ENCODE measurements around the gene SNX5. TPM values are rescaled to one million over a fixed set of nuclear protein-coding genes. Genes with fewer than 3 reads are reported as not detected.
"Not testable (repeated sequence)": the region's sequence is repeated elsewhere in the genome, so short reads cannot be mapped to it uniquely, and the experiment has no call there.

Gene SNX5
- polyA plus RNA-seq, 4 donors = 150 to 235 (median 229) TPM

DNA sequence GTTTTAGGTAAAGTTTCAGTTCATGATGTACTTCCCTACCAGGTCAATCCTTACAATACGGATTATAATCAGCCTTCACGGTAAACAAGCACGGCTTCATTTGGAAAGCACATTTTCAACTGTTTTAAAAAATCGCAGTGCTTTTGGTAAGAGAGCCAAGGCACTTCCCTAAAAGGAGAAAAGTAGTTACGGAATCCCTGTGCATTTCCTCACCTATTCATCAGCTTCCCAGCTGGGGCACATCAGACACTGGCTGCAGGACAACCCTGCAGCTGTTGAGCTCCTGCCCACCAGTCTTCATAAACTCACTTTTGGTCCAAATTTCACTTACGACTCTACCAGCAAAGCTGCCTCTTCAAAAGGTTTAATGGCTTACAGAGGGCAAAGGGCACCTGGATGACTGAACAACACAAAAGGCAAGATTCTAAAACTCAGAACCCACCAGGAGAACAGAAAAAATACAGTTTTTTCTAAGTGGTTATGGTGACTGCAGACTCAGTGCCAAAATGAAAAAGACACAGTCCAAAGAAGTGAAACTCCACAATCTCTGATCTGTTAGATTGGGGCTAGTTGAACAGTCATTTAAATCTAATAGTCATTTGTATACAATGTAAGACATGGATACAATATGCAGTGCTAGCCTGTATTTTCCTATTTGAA is 7.5 kb downstream of the SNX5 start:
- no peak for DNase-seq (ENCODE audit: low read depth in 4 of 4, low spot score in 3 of 4)

DNA sequence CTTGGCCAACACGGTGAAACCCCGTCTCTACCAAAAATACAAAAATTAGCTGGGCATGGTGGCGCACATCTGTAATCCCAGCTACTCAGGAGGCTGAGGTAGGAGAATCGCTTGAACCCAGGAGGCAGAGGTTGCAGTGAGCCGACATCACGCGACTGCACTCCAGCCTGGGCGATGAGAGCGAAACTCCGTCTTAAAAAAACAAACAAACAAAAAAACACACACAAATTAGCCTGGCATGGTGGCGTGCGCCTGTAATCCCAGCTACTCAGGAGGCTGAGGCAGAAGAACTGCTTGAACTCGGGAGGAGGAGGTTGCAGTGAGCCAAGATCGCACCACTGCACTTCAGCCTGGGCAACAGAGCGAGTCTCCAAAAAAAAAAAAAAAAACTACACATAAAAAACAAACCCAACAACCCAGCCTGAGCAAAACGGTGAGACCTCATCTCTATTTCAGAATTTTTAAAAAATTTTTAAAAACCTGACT is 8.2 kb downstream of the SNX5 start:
- DNase-seq (ENCODE audit: low read depth in 4 of 4, low spot score in 3 of 4) = not testable (repeated sequence)

- DNase-seq (ENCODE audit: low read depth in 4 of 4, low spot score in 3 of 4) = no peak
Observed at GRCh38 chr20:17959257-17959627, 9.4 kb downstream of the SNX5 start.

- DNase-seq (ENCODE audit: low read depth in 4 of 4, low spot score in 3 of 4) = no peak
Observed at GRCh38 chr20:17958373-17959256, 10.0 kb downstream of the SNX5 start.

GRCh38 chr20:17957505-17958363 is 10.9 kb downstream of the SNX5 start:
- no peak for DNase-seq (ENCODE audit: low read depth in 4 of 4, low spot score in 3 of 4)

DNA sequence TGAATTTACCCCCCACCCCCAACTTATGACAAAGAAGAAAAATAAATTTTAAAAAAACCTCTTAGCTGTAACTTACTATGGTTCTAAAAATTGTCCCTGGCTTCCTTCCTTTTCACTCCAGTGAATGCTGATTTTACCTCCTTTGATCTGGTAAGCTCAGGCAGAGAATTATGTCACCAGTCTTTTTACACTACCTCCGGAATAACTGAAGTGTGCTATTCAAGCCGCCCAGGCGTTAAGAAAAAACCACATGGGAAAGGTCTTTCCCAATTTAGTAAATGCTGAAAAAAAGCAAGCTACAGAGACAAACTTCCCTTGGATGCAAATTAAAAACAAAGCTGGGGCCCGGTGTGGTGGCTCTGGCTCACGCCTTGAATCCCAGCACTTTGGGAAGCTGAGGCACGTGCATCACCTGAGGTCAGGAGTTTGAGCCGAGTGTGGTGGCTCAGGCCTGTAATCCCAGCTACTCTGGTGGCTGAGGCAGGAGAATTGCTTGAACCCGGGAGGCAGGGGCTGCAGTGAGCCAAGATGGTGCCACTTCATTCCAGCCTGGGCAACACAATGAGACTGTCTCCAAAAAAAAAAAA is 12.4 kb downstream of the SNX5 start:
- no peak for DNase-seq (ENCODE audit: low read depth in 4 of 4, low spot score in 3 of 4)

DNA sequence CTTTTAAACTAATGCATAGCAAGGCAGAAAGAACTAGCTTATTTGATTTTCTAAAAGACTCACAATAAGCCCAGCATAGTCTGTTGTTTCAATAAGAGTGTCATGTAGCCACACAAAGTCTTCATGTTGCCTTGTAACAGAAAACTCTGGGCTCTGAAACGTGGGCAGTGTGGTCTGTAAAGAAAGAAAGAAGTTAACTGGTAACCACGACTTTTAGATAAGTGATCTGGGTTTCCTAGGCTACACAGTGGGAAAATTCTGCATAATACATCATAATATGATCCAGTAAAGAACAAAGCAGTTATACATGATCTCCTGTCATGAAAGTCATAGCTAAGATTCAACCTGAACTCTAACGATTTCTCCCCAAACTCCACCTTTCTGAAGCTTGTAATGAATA is 13.3 kb downstream of the SNX5 start:
- DNase-seq (ENCODE audit: low read depth in 4 of 4, low spot score in 3 of 4) = no peak

- DNase-seq (ENCODE audit: low read depth in 4 of 4, low spot score in 3 of 4) = no peak
Observed at GRCh38 chr20:17953935-17954334, 14.7 kb downstream of the SNX5 start.

DNA sequence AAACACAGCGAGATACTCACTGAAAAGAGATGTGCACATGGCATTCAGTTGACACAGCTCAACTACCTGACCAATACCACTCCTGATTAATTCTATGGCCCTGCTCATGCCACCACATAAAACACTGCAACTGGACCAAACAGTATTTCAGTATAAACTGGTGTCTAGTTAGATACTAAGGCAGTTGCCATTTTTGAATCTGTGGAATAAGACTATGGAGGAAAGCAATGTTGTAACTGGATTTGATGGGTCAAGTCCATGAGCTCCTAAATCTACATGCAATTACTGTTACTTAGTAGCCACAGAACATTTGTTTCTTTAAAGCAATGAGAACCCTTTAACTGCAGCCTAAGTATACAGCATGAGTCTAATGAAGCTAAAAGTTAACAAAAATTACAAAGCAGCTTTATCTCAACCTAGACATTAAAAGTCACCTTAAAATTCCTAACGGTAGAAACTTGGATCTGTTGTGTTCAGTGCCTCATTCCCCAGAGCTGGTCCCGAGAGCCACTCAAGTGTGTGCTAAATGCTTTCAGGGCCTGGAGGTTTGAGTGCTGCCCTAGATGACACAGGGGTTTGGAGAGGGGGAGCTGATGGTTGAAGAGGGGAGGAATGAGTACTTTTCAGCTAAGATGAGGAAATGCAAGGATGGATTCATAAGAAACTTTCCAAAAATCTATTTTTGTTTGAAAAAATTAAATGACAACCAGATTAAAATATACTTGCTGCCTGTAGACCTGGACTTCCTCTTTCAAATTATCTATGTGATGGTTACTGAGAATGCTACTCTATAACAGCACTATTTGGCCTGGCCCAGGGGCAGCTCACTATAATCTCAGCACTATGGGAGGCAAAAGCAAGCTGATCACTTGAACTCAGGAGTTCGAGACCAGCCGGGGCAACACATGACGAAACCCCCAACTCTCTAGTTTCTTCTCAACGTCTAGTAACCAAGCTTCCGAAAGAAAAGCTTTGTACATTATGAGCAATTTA is 15.6 kb downstream of the SNX5 start:
- no peak for DNase-seq (ENCODE audit: low read depth in 4 of 4, low spot score in 3 of 4)

DNA sequence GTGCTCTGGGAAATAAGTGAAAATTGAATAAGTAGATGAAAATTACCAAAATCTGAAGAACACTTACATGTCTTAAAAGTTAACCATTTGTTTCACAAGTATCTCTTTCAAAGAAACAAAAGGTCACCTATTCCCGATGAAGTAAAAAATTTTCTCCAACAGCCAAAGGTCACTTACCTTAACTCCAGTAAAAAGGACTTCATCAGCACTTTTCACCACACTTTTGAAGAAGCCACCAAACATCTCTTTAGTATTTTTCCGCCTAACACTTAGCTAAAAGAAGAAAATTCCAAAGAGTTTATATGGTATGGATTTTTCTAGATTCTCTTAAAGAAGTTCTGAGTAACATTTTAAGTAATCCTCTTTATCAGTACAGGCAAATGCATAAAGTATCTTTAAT is 17.3 kb downstream of the SNX5 start:
- DNase-seq (ENCODE audit: low read depth in 4 of 4, low spot score in 3 of 4) = no peak

DNA sequence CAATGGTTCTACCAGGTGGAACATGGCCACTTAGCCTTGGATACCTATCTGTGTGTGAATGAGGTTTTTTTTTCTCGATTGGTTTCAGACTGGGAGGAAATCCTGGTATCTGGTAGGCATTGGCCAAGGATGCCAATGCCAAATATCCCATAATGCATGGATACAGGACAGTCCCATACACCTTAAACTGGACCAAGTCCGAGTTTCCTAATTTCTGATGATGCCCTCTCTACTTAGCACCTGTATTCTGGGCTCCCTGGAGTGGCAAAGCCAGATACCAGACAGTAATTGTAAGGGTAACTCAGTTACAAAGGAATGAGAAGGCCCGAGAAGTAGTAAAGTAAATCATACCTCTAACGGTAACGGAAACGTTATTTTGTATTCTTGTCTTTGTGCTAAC is 17.9 kb downstream of the SNX5 start:
- DNase-seq (ENCODE audit: low read depth in 4 of 4, low spot score in 3 of 4) = no peak

DNA sequence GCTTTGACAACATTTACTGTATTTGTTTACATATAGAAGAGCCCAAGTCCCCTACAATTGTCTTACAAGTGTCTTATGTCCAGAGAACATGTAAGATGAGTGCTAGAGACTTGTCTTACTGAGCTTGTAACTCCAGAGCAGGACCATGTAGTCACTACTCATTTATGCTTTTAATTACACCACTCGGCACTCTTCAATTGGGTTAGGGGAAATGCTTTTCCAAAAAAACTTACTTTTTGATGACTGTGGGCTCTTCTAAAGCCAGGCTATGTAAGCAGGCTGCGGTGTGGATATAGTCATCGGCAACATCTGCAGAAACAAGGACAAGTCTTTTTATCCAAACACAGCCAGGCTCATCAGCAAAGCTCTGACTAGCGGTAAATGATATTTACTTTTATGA is 18.7 kb downstream of the SNX5 start:
- DNase-seq (ENCODE audit: low read depth in 4 of 4, low spot score in 3 of 4) = no peak

DNA sequence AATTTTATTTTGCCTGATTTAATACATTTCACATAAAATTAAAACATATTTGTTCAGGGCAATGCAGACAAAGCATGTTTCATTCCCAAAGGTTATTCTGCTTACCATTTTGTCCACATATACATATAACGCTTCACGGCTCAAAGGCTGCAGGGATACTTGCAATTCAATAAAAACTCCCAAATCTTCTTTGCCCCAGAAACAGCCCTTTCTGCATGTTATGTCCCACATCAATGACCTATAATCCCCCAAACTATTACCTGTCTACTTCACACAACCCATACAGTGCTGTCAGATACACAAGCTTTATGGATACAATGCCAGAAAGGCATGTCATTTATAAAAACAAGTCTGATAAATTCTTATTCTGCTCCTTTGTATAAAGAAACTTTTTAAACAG is 20.2 kb downstream of the SNX5 start:
- no peak for DNase-seq (ENCODE audit: low read depth in 4 of 4, low spot score in 3 of 4)

DNA sequence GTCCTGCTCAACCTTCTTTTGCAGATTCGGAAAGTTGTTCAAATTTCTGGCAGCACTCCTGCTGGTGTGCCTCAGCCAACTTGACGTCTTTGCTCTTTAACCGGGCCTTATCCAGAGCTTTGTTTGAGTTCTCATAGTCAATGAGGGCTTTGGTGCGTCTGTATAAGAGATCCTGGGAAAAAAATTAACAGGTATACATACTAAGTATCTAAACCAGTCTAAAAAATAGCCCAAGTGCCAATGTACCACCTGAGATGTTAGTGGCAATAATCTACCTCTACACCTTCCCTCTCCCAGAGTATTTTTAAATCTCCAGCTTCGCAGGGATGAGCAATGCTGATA is 21.1 kb downstream of the SNX5 start:
- DNase-seq (ENCODE audit: low read depth in 4 of 4, low spot score in 3 of 4) = no peak

DNA sequence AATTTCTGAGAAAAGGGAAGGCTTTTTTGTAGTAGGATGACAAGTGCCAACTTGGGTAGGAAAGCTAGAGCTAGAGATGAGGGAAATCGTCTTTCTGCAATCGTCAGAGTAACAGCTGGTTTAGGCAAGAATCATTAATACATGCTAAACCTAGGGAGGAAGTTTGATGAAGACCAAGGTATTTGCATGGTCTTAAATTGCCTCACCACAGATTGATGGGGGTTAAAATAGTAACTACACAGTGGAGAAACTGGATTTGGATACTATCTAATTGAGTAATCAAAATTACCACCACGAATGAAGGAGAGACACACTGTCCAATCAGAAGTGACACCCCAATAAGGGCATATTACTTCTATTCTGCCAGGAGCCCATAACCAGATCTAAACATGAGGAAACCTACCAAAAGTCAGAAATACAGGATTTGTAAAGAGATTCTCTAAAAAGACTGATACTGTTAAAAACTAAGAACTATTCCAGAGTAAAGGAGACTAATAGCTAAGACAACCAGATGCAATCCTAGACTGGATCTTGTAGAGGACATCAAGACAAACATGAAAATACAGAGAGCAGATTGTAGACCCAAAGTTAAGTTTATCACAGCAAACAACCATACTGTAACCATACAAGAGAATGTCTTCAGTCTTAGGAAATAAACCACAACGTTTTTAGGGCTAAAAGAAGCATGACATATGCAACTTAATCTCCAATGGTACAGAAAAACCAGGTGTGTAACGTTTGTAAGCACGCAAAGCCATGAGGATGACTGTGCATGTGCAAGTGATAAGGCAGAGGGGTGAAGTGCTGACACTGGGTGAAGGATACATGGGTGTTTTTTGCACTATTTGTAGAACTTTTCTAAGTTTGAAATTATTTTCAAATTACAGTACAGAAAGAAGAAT is 21.8 kb downstream of the SNX5 start:
- no peak for DNase-seq (ENCODE audit: low read depth in 4 of 4, low spot score in 3 of 4)

DNA sequence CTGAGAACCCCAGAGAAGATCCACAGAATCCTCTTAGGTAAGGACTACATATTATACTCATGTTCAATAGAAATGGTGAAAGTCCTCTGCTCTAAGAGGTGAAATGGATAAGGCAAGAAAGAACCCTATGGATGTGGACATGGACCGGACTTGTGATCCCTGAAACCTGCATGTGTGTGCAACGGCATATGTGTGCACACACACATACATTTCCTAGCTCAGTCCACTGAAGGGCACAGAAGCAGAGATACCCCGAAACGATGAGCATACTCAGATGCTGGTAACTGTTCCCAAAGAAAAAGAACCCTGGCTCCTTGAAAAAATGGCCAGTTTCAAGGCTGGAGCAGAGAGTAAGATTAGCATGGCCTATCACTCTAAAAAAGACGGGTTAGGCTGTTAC is 22.6 kb downstream of the SNX5 start:
- DNase-seq (ENCODE audit: low read depth in 4 of 4, low spot score in 3 of 4) = no peak

GRCh38 chr20:17944854-17945474 is 23.6 kb downstream of the SNX5 start:
- DNase-seq (ENCODE audit: low read depth in 4 of 4, low spot score in 3 of 4) = no peak

- DNase-seq (ENCODE audit: low read depth in 4 of 4, low spot score in 3 of 4) = no peak
Observed at GRCh38 chr20:17943343-17943742, 25.3 kb downstream of the SNX5 start.

All from left renal pelvis (tissue), 4 donors.